GM18907 (cell line): ENCODE data around the gene DOCK10.
A peak's percentile ranks its signal among the peaks of the same experiment; 100 is the strongest.

Experiments used
- ATAC-seq: cut with Tn5 transposase; IDR thresholded peaks from one replicate; pipeline ENCODE4 v1.9.1; 2021; ENCODE audit warnings: mild to moderate bottlenecking, moderate library complexity; ENCODE audit not compliant: unreplicated experiment

Gene DOCK10

GRCh38 chr2:225013425-225014365 is 28.6 kb downstream of the DOCK10 start:
- no peak for ATAC-seq

GRCh38 chr2:225011585-225011984 is 30.7 kb downstream of the DOCK10 start:
- ATAC-seq: no peak

GRCh38 chr2:225010804-225011203 is 31.5 kb downstream of the DOCK10 start:
- ATAC-seq: no peak

GRCh38 chr2:225009768-225010167 is 32.5 kb downstream of the DOCK10 start:
- ATAC-seq: no peak

DNA sequence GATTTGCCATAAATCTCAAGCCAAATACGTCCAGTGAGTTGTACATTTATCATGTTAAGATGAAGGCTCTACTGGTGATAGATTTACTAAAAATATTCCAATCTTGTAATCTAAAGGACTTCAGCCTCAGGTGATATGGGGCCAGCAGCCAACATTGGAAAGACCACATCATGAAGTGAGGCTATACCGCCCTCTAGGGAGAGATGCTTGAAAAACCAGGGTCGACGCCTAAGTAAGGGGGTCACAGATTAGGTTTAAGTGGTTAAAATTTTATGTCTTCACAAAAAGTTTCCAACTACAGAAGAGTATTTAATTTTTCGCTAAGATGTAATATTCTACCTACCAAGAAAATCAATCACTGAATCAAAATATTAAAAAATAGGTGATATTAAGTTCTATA is 33.3 kb downstream of the DOCK10 start:
- ATAC-seq: peak; percentile 32

DNA sequence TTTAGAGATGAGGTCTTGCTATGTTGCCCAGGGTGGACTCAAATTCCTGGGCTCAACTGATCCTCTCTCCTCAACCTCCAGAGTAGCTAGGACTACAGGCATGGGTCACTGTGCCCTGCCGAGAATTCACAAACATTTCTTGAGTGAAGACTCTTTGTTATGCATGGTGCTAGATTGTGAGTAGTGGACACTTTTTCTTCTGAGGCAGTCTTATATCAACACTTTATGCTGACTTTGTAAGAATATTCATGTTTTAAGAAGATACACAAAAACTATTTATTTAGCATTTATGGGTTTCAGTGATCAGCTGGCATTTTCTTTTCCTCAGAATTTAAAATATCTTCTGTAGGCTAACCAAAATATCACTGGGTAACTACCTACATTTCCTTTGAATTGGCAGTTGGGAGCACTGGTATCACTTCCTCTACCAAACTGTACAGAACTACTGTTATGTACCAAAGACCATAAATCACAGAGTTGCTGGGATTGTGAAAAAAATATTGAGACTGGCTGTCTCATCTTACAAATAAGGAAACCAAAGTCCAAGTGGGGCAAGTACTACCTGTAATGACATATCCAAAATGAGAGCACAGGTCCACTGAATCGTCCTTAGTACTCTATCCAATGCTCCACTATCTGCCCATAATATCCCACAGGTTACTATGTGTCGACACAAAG is 34.0 kb downstream of the DOCK10 start:
- peak; percentile 69 for ATAC-seq

- ATAC-seq: no peak
Observed at GRCh38 chr2:225006730-225007129, 35.5 kb downstream of the DOCK10 start.

DNA sequence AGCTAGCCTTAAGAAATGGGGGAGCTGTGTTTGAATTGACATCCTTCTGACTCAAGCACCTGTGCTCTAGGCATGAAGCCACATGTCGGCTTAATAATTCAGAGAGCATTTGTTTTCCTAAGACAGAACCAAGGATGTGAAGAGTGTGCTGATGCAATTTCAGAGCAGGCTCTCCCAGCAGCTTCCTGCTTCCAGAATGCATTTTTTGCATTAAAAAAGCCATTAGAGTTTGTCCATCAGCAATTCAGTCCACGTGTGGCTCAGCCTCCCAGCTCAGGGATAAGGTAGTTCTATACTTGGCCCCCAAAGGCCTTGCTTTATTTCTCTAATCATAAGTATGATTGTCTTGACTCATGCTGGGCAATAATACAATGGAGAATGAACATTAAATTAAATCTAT is 37.7 kb downstream of the DOCK10 start:
- no peak for ATAC-seq

GRCh38 chr2:225002656-225003045 is 39.6 kb downstream of the DOCK10 start:
- peak; percentile 97 for ATAC-seq

DNA sequence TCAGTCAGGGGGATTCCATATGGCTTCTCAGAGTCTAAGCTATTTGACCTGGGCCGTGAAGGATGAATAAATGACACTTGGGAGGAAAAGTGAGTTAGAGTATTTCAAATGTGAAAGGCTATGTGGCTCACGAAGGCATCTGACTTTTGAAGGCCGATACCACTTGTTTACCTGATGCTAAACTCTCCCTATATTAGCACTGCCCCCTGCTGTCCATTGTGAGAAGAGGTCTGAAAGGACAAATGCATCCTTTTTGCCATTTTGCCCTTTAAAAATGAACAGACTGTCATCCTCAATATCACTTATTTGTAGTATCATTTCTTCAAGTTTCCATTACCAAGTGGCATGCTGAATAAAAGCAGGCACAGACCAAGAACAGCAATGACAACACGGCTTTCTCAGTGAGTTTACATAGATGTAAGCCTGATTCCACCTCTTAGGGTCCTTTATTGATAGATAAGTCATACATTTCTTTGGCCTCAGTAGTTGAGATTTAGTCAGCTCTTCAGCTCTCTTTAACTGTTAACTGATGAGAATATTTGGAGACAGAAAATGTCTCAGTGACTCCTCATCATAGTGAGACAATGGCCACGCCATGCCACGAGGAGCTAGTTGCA is 40.1 kb downstream of the DOCK10 start:
- peak; percentile 50 for ATAC-seq

DNA sequence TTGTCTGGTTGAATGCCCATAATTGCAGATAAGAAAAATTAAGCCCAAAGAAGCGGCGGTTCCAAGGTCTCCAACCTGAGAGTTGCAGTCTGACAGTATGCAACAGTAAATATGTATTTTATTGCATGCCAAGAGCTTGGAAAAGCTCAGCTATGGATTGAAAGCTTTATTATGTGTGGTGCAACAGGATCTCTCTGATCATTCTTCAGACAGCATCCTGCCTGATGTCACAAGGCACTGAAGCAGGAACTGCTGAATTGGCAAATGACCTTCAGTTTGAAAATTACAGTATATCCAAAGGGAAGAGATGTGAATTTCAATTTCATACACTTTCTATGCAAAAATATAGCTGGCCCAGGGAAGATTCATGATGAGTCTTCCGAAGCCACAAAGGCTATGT is 42.5 kb downstream of the DOCK10 start:
- ATAC-seq: no peak

GRCh38 chr2:224999321-224999720 is 42.9 kb downstream of the DOCK10 start:
- no peak for ATAC-seq

GRCh38 chr2:224997802-224998201 is 44.5 kb downstream of the DOCK10 start:
- ATAC-seq: no peak

GRCh38 chr2:224995419-224995818 is 46.8 kb downstream of the DOCK10 start:
- no peak for ATAC-seq

DNA sequence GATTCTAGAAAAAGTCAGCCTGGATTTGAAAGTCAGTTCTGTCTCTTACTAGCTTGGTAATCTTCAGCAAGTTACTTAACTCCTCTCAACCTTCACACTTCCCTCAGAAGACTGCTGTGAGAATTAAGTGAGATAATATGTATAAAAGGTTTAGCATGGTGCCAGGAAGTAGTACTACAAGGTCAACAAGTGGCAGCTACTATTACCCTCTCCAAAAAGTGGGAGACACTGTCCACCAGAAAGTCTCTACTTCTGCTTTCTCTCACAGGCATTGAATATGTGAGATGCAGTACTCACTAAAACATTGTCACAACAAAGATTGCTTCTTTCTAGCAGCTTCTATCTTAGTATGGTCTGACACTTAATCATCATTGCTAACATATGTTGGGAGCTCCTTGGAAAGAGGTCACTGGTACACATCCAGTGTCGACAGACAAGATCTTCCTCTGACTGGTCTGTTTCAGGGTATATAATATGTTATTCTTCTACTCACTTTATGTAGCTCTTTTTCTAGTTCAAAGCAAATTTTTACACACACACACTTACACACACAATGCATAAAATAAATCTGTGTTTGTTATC is 47.9 kb downstream of the DOCK10 start:
- ATAC-seq: no peak

GRCh38 chr2:224990710-224991109 is 51.6 kb downstream of the DOCK10 start:
- no peak for ATAC-seq

DNA sequence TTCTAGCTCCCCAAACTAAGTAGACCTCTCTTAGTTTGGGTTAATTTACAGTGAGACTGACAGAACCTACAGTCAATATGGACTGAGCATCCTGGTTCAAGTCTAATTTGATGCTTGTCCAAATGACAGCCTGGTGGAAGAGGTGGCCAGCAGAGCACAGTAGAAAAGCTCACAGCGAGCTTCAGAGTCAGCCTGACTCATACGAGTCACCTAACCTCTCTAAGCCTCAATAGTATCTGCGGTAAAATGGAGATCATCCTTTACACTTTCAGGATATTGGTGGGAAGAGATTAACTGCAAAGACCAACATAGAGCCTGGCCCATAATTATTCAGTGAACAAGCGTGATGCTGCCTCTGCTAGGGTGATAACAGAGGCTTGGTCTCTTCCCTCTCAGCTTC is 54.5 kb downstream of the DOCK10 start:
- ATAC-seq: no peak

DNA sequence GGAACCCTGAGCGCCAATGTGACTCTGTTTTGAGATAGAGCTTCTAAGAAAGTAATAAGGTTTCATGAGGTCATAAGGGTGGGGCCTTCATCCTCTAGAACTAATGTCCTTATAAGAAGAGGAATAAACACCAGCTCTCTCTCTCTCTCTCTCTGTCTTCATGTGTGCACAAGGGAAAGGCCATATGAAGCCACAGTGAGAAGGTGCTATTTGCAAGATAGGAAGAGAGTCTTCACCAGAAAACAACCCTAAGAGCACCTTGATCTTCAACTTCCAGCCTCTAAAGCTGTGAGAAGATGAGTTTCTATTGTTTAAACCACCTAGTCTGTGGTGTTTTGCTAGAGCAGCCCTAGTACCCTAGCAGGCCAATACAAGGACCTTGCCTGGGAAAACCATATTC is 55.8 kb downstream of the DOCK10 start:
- ATAC-seq: no peak

DNA sequence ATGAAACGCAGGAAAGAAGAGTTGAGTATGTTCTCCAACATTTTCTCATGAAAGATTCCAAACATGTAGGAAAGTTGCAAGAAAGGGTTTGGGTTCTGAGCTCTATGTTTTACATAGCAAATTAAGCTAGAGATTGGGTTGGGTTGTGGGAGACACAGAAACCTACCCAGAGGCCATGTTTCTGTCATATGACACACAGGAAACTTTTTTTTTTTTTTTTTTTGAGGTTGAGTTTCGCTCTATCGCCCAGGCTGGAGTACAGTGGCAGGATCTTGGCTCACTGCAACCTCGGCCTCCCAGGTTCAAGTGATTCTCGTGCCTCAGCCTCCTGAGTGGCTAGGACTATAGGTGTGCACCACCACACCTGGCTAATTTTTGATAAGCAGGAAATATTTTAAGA is 57.6 kb downstream of the DOCK10 start:
- peak; percentile 45 for ATAC-seq

GRCh38 chr2:224983712-224984554 is 58.3 kb downstream of the DOCK10 start:
- ATAC-seq: no peak
